HG02571 (cell line): ENCODE results near the gene DUX4.
"Not testable (repeated sequence)": the region's sequence is repeated elsewhere in the genome, so short reads cannot be mapped to it uniquely, and the experiment has no call there.

Source experiments
- ATAC-seq: cut with Tn5 transposase; IDR thresholded peaks from one replicate; pipeline ENCODE4 v1.9.1; 2021; ENCODE audit warnings: mild to moderate bottlenecking, moderate library complexity; ENCODE audit not compliant: unreplicated experiment

The DUX4 gene

DNA sequence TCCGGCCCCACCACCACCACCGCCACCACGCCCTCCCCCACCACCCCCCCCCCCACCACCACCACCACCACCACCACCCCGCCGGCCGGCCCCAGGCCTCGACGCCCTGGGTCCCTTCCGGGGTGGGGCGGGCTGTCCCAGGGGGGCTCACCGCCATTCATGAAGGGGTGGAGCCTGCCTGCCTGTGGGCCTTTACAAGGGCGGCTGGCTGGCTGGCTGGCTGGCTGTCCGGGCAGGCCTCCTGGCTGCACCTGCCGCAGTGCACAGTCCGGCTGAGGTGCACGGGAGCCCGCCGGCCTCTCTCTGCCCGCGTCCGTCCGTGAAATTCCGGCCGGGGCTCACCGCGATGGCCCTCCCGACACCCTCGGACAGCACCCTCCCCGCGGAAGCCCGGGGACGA is at the start of gene DUX4:
TSS of gene DUX4 (plus strand) at position 347 of the 400 bp plus-strand sequence. CDS start at position 347, 0 bp downstream.
- ATAC-seq: not testable (repeated sequence)

DNA sequence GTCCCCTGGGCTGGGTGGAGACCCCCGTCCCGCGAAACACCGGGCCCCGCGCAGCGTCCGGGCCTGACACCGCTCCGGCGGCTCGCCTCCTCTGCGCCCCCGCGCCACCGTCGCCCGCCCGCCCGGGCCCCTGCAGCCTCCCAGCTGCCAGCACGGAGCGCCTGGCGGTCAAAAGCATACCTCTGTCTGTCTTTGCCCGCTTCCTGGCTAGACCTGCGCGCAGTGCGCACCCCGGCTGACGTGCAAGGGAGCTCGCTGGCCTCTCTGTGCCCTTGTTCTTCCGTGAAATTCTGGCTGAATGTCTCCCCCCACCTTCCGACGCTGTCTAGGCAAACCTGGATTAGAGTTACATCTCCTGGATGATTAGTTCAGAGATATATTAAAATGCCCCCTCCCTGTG is 1.9 kb downstream of the DUX4 start:
- ATAC-seq: not testable (repeated sequence)

DNA sequence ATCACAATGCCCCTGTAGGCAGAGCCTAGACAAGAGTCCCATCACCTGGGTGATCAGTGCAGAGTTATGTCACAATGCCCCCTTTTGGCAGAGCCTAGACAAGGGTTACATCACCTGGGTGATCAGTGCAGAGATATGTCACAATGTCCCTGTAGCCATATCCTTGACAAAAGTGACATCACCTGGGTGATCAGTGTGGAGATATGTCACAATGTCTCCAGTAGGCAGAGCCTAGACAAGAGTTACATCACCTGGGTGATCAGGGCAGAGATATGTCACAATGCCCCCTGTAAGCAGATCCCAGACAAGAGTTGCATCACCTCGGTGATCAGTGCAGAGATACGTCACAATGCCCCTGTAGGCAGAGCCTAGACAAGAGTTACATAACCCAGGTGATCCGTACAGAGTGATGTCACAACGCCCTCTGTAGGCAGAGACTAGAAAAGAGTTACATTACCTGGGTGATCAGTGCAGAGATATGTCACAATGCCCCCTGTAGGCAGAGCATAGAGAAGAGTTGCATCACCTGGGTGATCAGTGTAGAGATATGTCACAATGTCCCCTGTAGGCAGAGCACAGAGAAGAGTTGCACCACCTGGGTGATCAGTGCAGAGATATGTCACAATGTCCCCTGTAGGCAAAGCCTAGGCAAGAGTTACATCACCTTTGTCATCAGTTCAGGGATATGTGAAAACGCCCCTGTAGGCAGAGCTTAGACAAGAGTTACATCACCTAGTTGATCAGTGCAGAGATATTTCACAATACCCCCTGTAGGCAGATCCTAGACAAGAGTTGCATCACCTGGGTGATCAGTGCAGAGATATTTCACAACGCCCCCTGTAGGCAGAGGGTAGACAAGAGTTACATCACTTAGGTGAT is 4.4 kb downstream of the DUX4 start:
- not testable (repeated sequence) for ATAC-seq

- not testable (repeated sequence) for ATAC-seq
Observed at GRCh38 chr4:190178606-190178990, 5.0 kb downstream of the DUX4 start.

GRCh38 chr4:190179030-190179739 is 5.6 kb downstream of the DUX4 start:
- ATAC-seq: peak; percentile 46

GRCh38 chr4:190179740-190180094 is 6.1 kb downstream of the DUX4 start:
- ATAC-seq: peak; percentile 29

GRCh38 chr4:190180947-190181346 is 7.4 kb downstream of the DUX4 start:
- ATAC-seq: not testable (repeated sequence)

GRCh38 chr4:190181481-190182100 is 8.0 kb downstream of the DUX4 start:
- ATAC-seq: not testable (repeated sequence)

- ATAC-seq: not testable (repeated sequence)
Observed at GRCh38 chr4:190203510-190203909, 29.9 kb downstream of the DUX4 start.
